B cell (primary cell): ENCODE measurements around the gene PGLYRP1. TPM values are rescaled to one million over a fixed set of nuclear protein-coding genes. Genes with fewer than 3 reads are reported as not detected.

Experiments used
- ATAC-seq: fragments of 200-7000 bp; cut with Tn5 transposase; one replicate; pipeline ENCODE4 v1.10.0; 2021; ENCODE audit warnings: low read depth, mild to moderate bottlenecking, moderate number of reproducible peaks, moderate library complexity
- CTCF ChIA-PET: fragments of 350-600 bp; sonication (Branson Sonifier 250); formaldehyde crosslinking; loops from one replicate; lab custom pipeline; 2021; ENCODE audit warnings: antibody characterized with exemption, inconsistent platforms; lab: Charles Lee
- POLR2A ChIA-PET: fragments of 350-600 bp; sonication (Branson Sonifier 250); formaldehyde crosslinking; loops from one replicate; lab custom pipeline; 2021; ENCODE audit warnings: antibody characterized with exemption; lab: Charles Lee
- DNase-seq: peaks from one replicate; pipeline ENCODE4 v3.0.0; 2013
- H2AFZ ChIP-seq: 2 replicates; pipeline ENCODE4 v1.6.1; 2012; ENCODE audit warnings: mild to moderate bottlenecking, low read depth, low read length; ENCODE audit not compliant: insufficient read depth, poor library complexity, severe bottlenecking
- H3K27ac ChIP-seq, 2 donors: 1 replicate in 1 of 2; 2 replicates in 1 of 2; pipeline ENCODE4 v1.5.1; 2012 to 2013; ENCODE audit warnings: low read length in 2 of 2, mild to moderate bottlenecking in 2 of 2, moderate library complexity in 1 of 2
- H3K27me3 ChIP-seq, 4 experiments: fragments of 200-600 bp in 1 of 4; sonication (generic) in 1 of 4; replicated peaks in 1 of 4; 1 replicate in 2 of 4; 2 replicates in 2 of 4; pipeline versions ENCODE4 v1.6.1 to v1.7.0; 2013 to 2016; ENCODE audit warnings: low read length in 3 of 4, mild to moderate bottlenecking in 2 of 4, mixed read lengths in 1 of 4, moderate library complexity in 1 of 4; ENCODE audit not compliant: insufficient read depth in 4 of 4, control insufficient read depth in 3 of 4; ENCODE audit errors: control extremely low read depth in 1 of 4
- H3K36me3 ChIP-seq, 2 experiments: replicated peaks in 1 of 2; 1 replicate in 1 of 2; 2 replicates in 1 of 2; pipeline versions ENCODE4 v1.6.1 to v1.7.1; 2013; ENCODE audit warnings: low read length in 1 of 2; ENCODE audit not compliant: insufficient read depth in 2 of 2, control insufficient read depth in 1 of 2; ENCODE audit errors: control extremely low read depth in 1 of 2, extremely low read depth in 1 of 2
- H3K4me1 ChIP-seq, 2 donors: fragments of 200-600 bp in 1 of 2; sonication (generic) in 1 of 2; 1 replicate in 1 of 2; 2 replicates in 1 of 2; pipeline versions ENCODE4 v1.5.1 to v1.6.1; 2013 to 2017; ENCODE audit warnings: low read length in 2 of 2; ENCODE audit not compliant: control insufficient read depth in 2 of 2, insufficient read depth in 2 of 2
- H3K4me2 ChIP-seq: replicated peaks from 2 replicates; pipeline ENCODE3; 2012; ENCODE audit warnings: mild to moderate bottlenecking, low read depth, low read length; ENCODE audit not compliant: poor library complexity, severe bottlenecking
- H3K4me3 ChIP-seq, 5 experiments: fragments of 200-600 bp in 1 of 5; sonication (generic) in 1 of 5; 1 replicate in 3 of 5; 2 replicates in 2 of 5; pipeline versions ENCODE4 v1.5.1 to v1.7.0; 2011 to 2016; ENCODE audit warnings: low read length in 4 of 5, mild to moderate bottlenecking in 4 of 5, low read depth in 2 of 5, control low read depth in 1 of 5, moderate library complexity in 1 of 5; ENCODE audit not compliant: insufficient read depth in 1 of 5; ENCODE audit errors: control extremely low read depth in 1 of 5, extremely low read depth in 1 of 5
- H3K79me2 ChIP-seq: fragments of 200-600 bp; sonication (generic); one replicate; pipeline ENCODE4 v1.6.0; 2016; ENCODE audit warnings: low read length; ENCODE audit not compliant: control insufficient read depth, insufficient read depth
- H3K9ac ChIP-seq: fragments of 200-600 bp; sonication (generic); 2 replicates; pipeline ENCODE4 v1.6.1; 2017; ENCODE audit warnings: mild to moderate bottlenecking, low read length, moderate library complexity
- H3K9me3 ChIP-seq, 3 donors: one replicate each; pipeline versions ENCODE4 v1.6.1 to v1.7.1; 2013; ENCODE audit warnings: low read length in 2 of 3; ENCODE audit not compliant: control insufficient read depth in 2 of 3, insufficient read depth in 1 of 3; ENCODE audit errors: control extremely low read depth in 1 of 3
- H4K20me1 ChIP-seq: 2 replicates; pipeline ENCODE4 v1.6.0; 2012; ENCODE audit warnings: mild to moderate bottlenecking, low read length; ENCODE audit not compliant: insufficient read depth, control insufficient read depth, poor library complexity, severe bottlenecking
- H3K27ac Mint-ChIP-seq: one replicate; pipeline ENCODE4 v1.8.0; 2021; ENCODE audit warnings: mixed read lengths
- H3K27me3 Mint-ChIP-seq: one replicate; pipeline ENCODE4 v1.8.0; 2021; ENCODE audit warnings: mixed read lengths
- H3K4me1 Mint-ChIP-seq: one replicate; pipeline ENCODE4 v1.8.0; 2021; ENCODE audit warnings: mixed read lengths
- H3K4me3 Mint-ChIP-seq: one replicate; pipeline ENCODE4 v1.8.0; 2021; ENCODE audit warnings: mixed read lengths
- H3K9me3 Mint-ChIP-seq: one replicate; pipeline ENCODE4 v1.8.0; 2022; ENCODE audit warnings: mixed read lengths; ENCODE audit not compliant: insufficient read depth
- CTCF ChIP-seq: fragments of 200-600 bp; IDR thresholded peaks from one replicate; pipeline ENCODE4 v1.8.0; 2022; ENCODE audit warnings: antibody characterized with exemption, mild to moderate bottlenecking
- EZH2 ChIP-seq: IDR thresholded peaks from 2 replicates; pipeline ENCODE4 v1.6.1; 2012; ENCODE audit warnings: borderline replicate concordance, low read depth, mild to moderate bottlenecking, moderate library complexity, low read length; ENCODE audit not compliant: insufficient read depth, poor library complexity, severe bottlenecking
- WGBS: methylation state at CpG from one replicate; pipeline ENCODE4 v1.1.5; 2013; ENCODE audit warnings: missing lambda C conversion rate; ENCODE audit not compliant: insufficient coverage; 5-methylcytosine and 5-hydroxymethylcytosine counted together
- intact Hi-C: fragments of 100-400 bp; cut with micrococcal nuclease; formaldehyde crosslinking; loops from one replicate; pipeline ENCODE4 v1.10.0; 2022
- polyA plus RNA-seq: library from polyadenylated mRNA; depleted of rRNA; stranded (reverse); fragments of >200 nt; gene quantifications from 2 replicates; pipeline ENCODE4 v1.2.3, GENCODE V29; 2012
- total RNA-seq, 2 donors: library from RNA; stranded (reverse); fragments of 120-200 nt in 1 of 2; gene quantifications; 1 replicate in 1 of 2; 2 replicates in 1 of 2; pipeline versions ENCODE4 v1.2.3 to v1.2.4, GENCODE V29; 2013 to 2022

The PGLYRP1 gene
- total and polyA plus RNA-seq, 2 donors (not counting 1 experiment from before 2014, with no cell fraction given), result not detected

GRCh38 chr19:46063201-46063600 is 40.3 kb upstream of the PGLYRP1 start:
- Histone ChIP-seq H3K4me2 (no peak overlapping the region), H3K4me3 (no peak overlapping the region), H2AFZ (no peak overlapping the region), H3K9ac (no peak overlapping the region), H3K27ac (no peak overlapping the region), H3K4me1 (no peaks in the 10 kb centered on the region), H3K79me2 (no peaks in the 10 kb centered on the region), H3K27me3 (peaks cover 0 to 29% (median 8%) of the 10 kb centered on the region in 4 experiments), H3K36me3 (no peaks in the 10 kb centered on the region), H3K9me3 (peaks cover 5 to 19% (median 7%) of the 10 kb centered on the region in 3 donors), H4K20me1 (no peaks in the 10 kb centered on the region)
- Mint-ChIP-seq H3K27me3 (peaks cover 58% of the 10 kb centered on the region), H3K4me1 (no peaks in the 10 kb centered on the region), H3K27ac (no peak overlapping the region), H3K9me3 (peaks cover 2% of the 10 kb centered on the region), H3K4me3 (no peak overlapping the region)
- intact Hi-C loops, result no loop called here
- TF ChIP-seq CTCF (no peak), EZH2 (no peak)
- no peak for ATAC-seq
- ChIA-PET CTCF (no interaction called here), POLR2A (no interaction called here)
- DNase-seq, result no peak
- WGBS, result 79% methylated on average over 2 of the region's 3 CpGs

- WGBS, result 100% methylated on average over 1 of the region's 2 CpGs
These were observed 37.2 kb upstream of the PGLYRP1 start for GRCh38 chr19:46060012-46060411.

More at GRCh38 chr19:46060012-46060411, 37.2 kb upstream of the PGLYRP1 start:
- Histone ChIP-seq H2AFZ (no peak overlapping the region), H4K20me1 (no peaks in the 10 kb centered on the region), H3K4me2 (no peak overlapping the region), H3K27me3 (peaks cover 0 to 23% (median 15%) of the 10 kb centered on the region in 4 experiments), H3K9ac (no peak overlapping the region), H3K27ac (no peak overlapping the region), H3K4me3 (no peak overlapping the region), H3K36me3 (no peaks in the 10 kb centered on the region), H3K4me1 (no peaks in the 10 kb centered on the region), H3K79me2 (no peaks in the 10 kb centered on the region), H3K9me3 (peaks cover 5 to 19% (median 7%) of the 10 kb centered on the region in 3 donors)
- no peak for TF ChIP-seq EZH2
- TF ChIP-seq CTCF, result no peak
- intact Hi-C loops, result no loop called here
- Mint-ChIP-seq H3K27me3 (peaks cover 52% of the 10 kb centered on the region), H3K4me1 (no peaks in the 10 kb centered on the region), H3K4me3 (no peak overlapping the region), H3K9me3 (peaks cover 2% of the 10 kb centered on the region), H3K27ac (no peak overlapping the region)
- ATAC-seq (no peak), DNase-seq (no peak)
- CTCF ChIA-PET, result no interaction called here
- POLR2A ChIA-PET, result interaction anchor here (0.6 kb wide), 1 partner anchor 665 kb away, joined by 3 read pairs; no protein-coding TSS in a partner anchor
